Umbilical cord (tissue), 2 donors: ENCODE results near the gene TMEM143. TPM values are rescaled to one million over a fixed set of nuclear protein-coding genes. Genes with fewer than 3 reads are reported as not detected.
"Not testable (repeated sequence)": the region's sequence is repeated elsewhere in the genome, so short reads cannot be mapped to it uniquely, and the experiment has no call there.

Experiments
- DNase-seq: peaks from one replicate; pipeline ENCODE4 v3.0.0-alpha.2; 2015; ENCODE audit warnings: low spot score
- total RNA-seq: library from RNA; depleted of rRNA; stranded (reverse); fragments of >200 nt; gene quantifications from one replicate; pipeline ENCODE4 v1.2.3, GENCODE V29; 2014; ENCODE audit warnings: low replicate concordance; ENCODE audit not compliant: insufficient read depth

Gene TMEM143
- total RNA-seq, 1 donor from 2014 or later = 14.4 TPM

DNA sequence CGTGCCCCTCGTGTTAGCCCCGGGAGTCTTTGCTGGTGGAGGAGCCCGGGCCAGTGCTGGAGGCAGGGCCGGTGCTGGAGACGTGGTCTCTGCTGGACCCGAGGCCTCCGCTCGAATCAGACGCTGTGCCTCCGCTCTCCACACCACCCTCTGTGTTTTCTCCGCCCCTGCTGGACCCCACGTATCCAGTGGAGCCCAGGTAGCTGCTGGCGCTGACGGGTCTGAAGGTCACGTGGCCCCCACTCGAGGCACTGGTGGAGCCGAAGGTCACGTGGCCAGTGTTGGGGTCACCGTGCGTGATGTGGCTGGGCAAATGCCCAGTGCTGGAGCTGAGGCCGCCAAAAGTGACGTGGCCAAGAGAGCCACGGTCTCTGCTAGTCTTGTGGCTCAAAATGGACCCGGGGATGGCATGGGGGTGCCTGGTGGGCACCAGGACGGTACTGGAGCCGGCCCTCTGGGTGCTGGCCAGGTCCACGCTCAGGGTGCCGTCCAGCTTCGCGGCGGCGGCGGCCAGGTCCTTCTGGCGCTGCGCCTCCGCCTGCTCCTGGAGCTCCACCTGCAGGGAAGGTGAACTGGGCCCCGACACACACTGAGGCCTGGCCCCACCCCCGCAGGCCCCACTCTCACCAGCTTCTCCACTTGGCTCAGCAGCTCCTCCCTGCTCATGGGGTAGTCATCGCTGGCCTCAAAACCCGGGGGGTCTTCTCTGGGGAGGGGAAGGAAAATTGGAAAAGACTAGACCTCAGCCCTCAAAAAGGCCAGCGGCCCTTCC, 66.6 kb downstream of the TMEM143 start:
- DNase-seq = no peak

DNA sequence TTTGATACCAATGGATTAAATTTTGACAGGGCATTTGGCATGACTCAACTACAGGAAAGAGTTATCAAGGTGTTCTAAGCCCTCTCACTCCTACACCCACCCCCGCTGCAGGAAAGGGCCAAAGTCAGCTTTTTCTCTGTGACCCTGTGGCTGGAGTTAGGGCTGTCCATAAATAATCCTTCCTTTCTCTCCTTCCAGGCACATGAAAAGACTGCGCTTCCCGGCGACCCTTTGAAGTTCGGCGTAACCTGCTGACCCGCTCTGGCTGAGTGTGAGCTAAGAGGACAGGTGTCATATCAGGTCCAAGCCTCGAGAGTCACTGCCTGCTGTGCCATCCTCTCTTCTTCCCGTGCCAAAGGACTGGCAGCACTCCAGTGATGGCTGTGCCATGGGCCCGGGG, 68.3 kb downstream of the TMEM143 start:
- DNase-seq = no peak

- no peak for DNase-seq
These were observed 70.9 kb downstream of the TMEM143 start for GRCh38 chr19:48292798-48293197.

- not testable (repeated sequence) for DNase-seq
These were observed 72.3 kb downstream of the TMEM143 start for GRCh38 chr19:48291489-48291815.

GRCh38 chr19:48290771-48291488, 72.8 kb downstream of the TMEM143 start:
- peak; percentile 81 for DNase-seq

DNA sequence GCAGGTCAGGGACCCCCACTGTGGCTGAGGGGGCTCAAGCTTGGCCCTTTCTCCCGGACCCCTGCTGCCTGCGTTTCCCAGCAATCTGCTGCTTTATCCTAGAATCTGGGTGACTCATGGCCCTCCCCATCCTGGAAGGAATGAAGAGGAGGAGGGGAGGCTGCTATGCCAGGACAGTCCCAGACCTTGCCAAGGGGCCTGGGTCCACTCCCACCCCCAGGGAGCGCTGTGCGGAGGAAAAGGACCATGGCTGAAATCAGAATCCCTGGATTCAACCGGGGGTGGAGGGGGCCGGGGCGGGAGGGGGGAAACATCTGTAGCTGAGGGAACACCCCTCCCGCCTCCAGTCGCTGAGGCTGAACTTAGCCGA, 73.4 kb downstream of the TMEM143 start:
- peak; percentile 65 for DNase-seq

GRCh38 chr19:48287748-48288147, 76.0 kb downstream of the TMEM143 start:
- DNase-seq = no peak

DNA sequence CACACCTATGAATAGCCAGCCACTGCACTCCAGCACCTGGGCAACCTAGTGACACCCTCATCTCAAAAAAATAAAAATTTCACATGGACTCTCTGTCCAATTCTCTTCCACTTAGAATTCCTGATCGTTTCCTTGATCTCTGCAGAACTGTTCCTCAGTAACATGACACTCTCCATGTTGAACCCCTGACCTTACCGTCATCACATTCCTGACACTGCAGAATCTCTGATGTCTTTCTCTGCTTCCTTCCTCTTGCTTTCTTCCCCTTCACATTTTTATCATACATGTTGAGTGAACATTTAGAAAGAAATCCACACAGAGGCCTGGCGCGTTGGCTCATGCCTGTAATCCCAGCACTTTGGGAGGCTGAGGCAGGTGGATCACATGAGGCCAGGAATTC, 78.8 kb downstream of the TMEM143 start:
- peak; percentile 49 for DNase-seq

GRCh38 chr19:48283908-48284307, 79.8 kb downstream of the TMEM143 start:
- peak; percentile 71 for DNase-seq

Other genes starting within 250 kb of the TMEM143 start
- 14.9 TPM for gene LIG1, start 193.6 kb downstream of the TMEM143 start, total RNA-seq
- gene ZSWIM9, start 193.3 kb downstream of the TMEM143 start, total RNA-seq = 1.9 TPM
- 22.9 TPM for gene CARD8, start 108.0 kb downstream of the TMEM143 start, total RNA-seq
- gene ZNF114, start 93.9 kb downstream of the TMEM143 start, total RNA-seq = 3.4 TPM
- gene EMP3, start 38.4 kb downstream of the TMEM143 start, total RNA-seq = 35.4 TPM
- gene SYNGR4, start 427 bp upstream of the TMEM143 start, total RNA-seq = not detected
- 47.7 TPM for gene KDELR1, start 27.6 kb upstream of the TMEM143 start, total RNA-seq
- gene GRIN2D, start 29.7 kb upstream of the TMEM143 start, total RNA-seq = 4.3 TPM
- 19.0 TPM for gene GRWD1, start 82.0 kb upstream of the TMEM143 start, total RNA-seq
- 0.48 TPM for gene KCNJ14, start 91.6 kb upstream of the TMEM143 start, total RNA-seq
- 20.0 TPM for gene CYTH2, start 105.4 kb upstream of the TMEM143 start, total RNA-seq
- not detected for gene LMTK3, start 147.9 kb upstream of the TMEM143 start, total RNA-seq
- gene SULT2B1, start 188.2 kb upstream of the TMEM143 start, total RNA-seq = not detected
- not detected for gene SPACA4, start 242.8 kb upstream of the TMEM143 start, total RNA-seq